Osteocyte (in vitro differentiated cells): ENCODE results near the gene C1QTNF2. TPM values are rescaled to one million over a fixed set of nuclear protein-coding genes. Genes with fewer than 3 reads are reported as not detected.
"Not testable (repeated sequence)": the region's sequence is repeated elsewhere in the genome, so short reads cannot be mapped to it uniquely, and the experiment has no call there.

ENCODE experiments used
- DNase-seq: peaks from one replicate; pipeline ENCODE4 v3.0.0; 2021; ENCODE audit warnings: mixed read lengths; ENCODE audit not compliant: unreplicated experiment; ENCODE audit errors: extremely low spot score
- H3K27ac Mint-ChIP-seq: one replicate; pipeline ENCODE4 v1.8.0; 2021; ENCODE audit warnings: mild to moderate bottlenecking, mixed read lengths; ENCODE audit not compliant: unreplicated experiment
- H3K27me3 Mint-ChIP-seq: one replicate; pipeline ENCODE4 v1.8.0; 2021; ENCODE audit warnings: mixed read lengths; ENCODE audit not compliant: unreplicated experiment
- H3K36me3 Mint-ChIP-seq: one replicate; pipeline ENCODE4 v1.8.0; 2021; ENCODE audit warnings: mixed read lengths; ENCODE audit not compliant: unreplicated experiment
- H3K4me1 Mint-ChIP-seq: one replicate; pipeline ENCODE4 v1.8.0; 2021; ENCODE audit warnings: mixed read lengths; ENCODE audit not compliant: unreplicated experiment
- H3K4me3 Mint-ChIP-seq: one replicate; pipeline ENCODE4 v1.8.0; 2021; ENCODE audit warnings: mild to moderate bottlenecking, moderate library complexity, mixed read lengths; ENCODE audit not compliant: unreplicated experiment
- H3K9me3 Mint-ChIP-seq: one replicate; pipeline ENCODE4 v1.8.0; 2021; ENCODE audit warnings: mixed read lengths; ENCODE audit not compliant: unreplicated experiment
- total RNA-seq: library from RNA; stranded (reverse); gene quantifications from 2 replicates; pipeline ENCODE4 v1.2.1, GENCODE V29; 2021
- TF ChIP-seq, protein P1 (sequence below): fragments of 200-600 bp; sonication (generic); IDR thresholded peaks from 2 replicates; pipeline ENCODE4 v1.5.0; 2021; ENCODE audit warnings: antibody characterized with exemption, mild to moderate bottlenecking, moderate library complexity

The C1QTNF2 gene
- total RNA-seq, 1 donor from 2014 or later = 0.19 TPM

DNA sequence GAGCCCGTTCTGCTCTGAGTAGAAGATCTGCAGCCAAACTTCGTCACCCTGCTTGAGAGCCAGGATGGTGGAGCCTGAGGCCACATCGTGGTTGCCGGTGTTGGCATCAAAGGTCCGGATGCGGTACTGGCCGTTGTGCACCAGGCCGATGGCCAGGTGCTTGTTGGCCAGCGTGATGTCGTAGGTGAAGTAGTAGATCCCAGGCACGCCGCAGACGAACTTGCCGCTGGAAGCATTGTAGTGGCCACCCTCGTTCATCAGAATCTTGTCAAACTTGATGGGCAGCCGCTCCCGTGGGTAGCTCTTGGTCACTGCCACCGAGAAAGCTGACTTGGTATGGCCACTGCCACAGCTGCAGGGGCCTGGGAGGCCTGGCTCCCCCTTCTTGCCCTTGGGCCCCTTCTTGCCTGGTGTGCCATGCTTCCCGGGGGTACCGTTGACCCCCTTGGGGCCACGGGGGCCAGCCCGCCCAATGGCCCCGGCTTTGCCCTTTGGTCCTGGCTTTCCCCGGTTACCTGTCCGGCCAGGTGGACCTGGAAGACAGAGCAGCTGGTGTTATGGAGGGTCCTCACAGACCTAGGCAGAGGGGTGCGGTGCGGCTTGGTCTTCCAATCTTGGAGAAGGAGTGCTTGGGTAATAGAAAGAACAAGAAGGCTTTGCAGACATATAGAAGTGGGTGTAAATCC is 21.0 kb downstream of the C1QTNF2 start:
- no peaks in the 10 kb centered on the region for H3K36me3 Mint-ChIP-seq
- TF ChIP-seq, protein P1, sequence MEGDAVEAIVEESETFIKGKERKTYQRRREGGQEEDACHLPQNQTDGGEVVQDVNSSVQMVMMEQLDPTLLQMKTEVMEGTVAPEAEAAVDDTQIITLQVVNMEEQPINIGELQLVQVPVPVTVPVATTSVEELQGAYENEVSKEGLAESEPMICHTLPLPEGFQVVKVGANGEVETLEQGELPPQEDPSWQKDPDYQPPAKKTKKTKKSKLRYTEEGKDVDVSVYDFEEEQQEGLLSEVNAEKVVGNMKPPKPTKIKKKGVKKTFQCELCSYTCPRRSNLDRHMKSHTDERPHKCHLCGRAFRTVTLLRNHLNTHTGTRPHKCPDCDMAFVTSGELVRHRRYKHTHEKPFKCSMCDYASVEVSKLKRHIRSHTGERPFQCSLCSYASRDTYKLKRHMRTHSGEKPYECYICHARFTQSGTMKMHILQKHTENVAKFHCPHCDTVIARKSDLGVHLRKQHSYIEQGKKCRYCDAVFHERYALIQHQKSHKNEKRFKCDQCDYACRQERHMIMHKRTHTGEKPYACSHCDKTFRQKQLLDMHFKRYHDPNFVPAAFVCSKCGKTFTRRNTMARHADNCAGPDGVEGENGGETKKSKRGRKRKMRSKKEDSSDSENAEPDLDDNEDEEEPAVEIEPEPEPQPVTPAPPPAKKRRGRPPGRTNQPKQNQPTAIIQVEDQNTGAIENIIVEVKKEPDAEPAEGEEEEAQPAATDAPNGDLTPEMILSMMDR = no peak
- no peak overlapping the region for H3K27ac Mint-ChIP-seq
- no peaks in the 10 kb centered on the region for H3K27me3 Mint-ChIP-seq
- no peak overlapping the region for H3K4me3 Mint-ChIP-seq
- DNase-seq = no peak
- H3K9me3 Mint-ChIP-seq = no peaks in the 10 kb centered on the region
- H3K4me1 Mint-ChIP-seq = peaks cover 2% of the 10 kb centered on the region

DNA sequence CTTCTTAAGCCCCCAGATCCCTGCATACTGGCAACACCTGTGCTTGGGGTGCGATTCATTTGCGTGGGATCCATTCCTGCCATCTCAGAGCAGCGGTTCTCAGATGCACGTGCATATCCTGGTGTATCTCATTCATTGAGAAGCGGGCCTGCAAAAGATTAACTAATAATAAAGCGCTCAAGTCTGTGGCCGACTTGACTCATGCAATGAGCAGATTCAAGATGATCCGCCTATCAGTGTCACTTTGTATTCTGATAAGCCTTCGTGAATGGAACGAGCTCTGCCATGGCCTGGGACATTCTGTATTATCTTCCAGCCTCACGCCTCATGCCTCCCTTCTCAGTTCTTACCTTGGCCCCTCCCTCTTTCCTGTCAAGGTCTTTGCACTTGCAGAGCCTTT is 22.3 kb downstream of the C1QTNF2 start:
- no peak for DNase-seq
- Mint-ChIP-seq H3K4me1 (peaks cover 2% of the 10 kb centered on the region), H3K27ac (no peak overlapping the region), H3K36me3 (no peaks in the 10 kb centered on the region), H3K4me3 (no peak overlapping the region), H3K27me3 (no peaks in the 10 kb centered on the region), H3K9me3 (no peaks in the 10 kb centered on the region)
- TF ChIP-seq, protein P1 = no peak

DNA sequence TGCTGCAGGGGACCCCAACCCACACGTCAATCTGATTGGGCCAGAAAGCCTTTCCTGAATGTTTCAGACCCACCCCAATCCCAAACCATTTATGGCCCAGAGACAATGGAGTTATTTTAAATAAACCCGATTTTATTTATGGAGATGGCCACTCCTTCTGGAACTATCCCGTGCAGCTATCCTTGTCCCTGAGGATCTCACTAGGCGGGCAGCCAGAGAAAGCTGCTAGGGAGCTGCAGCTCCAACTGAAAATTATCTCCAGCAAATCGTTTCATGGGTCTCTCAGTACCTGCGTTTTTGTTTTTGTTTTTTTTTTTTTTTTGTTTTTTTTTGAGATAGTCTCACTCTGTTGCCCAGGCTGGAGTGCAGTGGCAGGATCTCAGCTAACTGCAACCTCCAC is 23.0 kb downstream of the C1QTNF2 start:
- no peaks in the 10 kb centered on the region for H3K9me3 Mint-ChIP-seq
- no peak overlapping the region for H3K27ac Mint-ChIP-seq
- H3K4me3 Mint-ChIP-seq = no peak overlapping the region
- peaks cover 2% of the 10 kb centered on the region for H3K4me1 Mint-ChIP-seq
- H3K36me3 Mint-ChIP-seq = no peaks in the 10 kb centered on the region
- no peaks in the 10 kb centered on the region for H3K27me3 Mint-ChIP-seq
- TF ChIP-seq, protein P1 = no peak
- no peak for DNase-seq

DNA sequence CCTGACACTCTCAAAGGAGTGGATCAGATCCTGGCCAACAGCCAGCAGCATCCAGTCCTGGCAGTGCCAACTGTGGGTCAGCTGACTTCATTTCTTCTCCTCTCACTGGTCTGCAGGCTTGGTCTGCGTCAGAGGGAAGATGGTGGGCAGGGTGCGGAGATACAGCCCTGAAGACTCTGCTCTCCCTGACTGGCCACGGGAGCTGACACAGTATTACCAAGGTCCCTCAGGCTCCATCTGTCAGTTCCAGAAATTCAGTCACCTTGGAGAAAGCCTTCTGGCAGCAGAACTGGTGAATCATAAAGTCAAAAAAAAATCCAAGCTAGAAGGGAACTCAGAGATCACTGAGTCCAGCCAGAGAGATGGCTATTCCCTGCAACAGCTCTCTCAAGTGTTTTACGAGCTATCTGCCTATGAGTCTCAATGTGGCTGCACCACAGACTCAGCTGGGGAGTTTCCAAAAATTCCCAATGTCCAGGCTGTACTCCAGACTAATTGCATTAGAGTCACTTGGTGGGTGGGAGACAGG is 27.9 kb downstream of the C1QTNF2 start:
- no peaks in the 10 kb centered on the region for H3K36me3 Mint-ChIP-seq
- no peaks in the 10 kb centered on the region for H3K9me3 Mint-ChIP-seq
- TF ChIP-seq, protein P1 = no peak
- H3K4me3 Mint-ChIP-seq = no peak overlapping the region
- peaks cover 2% of the 10 kb centered on the region for H3K4me1 Mint-ChIP-seq
- no peak for DNase-seq
- H3K27me3 Mint-ChIP-seq = no peaks in the 10 kb centered on the region
- no peak overlapping the region for H3K27ac Mint-ChIP-seq

DNA sequence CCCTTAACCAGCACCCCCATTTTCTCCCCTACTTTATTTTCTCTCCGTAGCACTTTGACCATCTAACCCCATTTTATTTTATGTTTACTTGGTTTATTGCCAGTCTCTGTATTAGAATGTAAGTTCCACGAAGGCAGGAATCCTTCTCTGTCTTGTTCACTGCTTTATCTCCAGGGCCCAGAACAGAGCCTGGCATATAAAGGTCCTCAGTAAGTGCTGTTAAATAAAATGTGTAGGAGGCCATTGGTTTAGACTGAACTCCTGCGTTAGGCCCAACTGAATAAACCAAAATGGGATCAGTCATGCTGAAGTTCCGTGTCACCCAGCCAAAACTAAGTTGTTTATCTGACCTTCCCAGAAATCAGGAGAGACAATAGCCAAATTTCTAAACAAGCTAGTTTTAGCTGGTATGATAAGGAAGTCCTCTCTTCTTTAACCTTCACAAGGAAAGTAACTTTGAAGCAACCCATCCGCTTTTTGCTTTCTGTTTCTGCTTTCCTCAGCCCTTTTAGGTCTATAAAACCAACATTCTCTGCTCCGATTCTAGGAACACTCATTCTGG is 29.0 kb downstream of the C1QTNF2 start:
- no peak for DNase-seq
- Mint-ChIP-seq H3K36me3 (no peaks in the 10 kb centered on the region), H3K27ac (no peak overlapping the region), H3K4me1 (peaks cover 2% of the 10 kb centered on the region), H3K27me3 (no peaks in the 10 kb centered on the region), H3K9me3 (no peaks in the 10 kb centered on the region), H3K4me3 (no peak overlapping the region)
- TF ChIP-seq, protein P1 = no peak

DNA sequence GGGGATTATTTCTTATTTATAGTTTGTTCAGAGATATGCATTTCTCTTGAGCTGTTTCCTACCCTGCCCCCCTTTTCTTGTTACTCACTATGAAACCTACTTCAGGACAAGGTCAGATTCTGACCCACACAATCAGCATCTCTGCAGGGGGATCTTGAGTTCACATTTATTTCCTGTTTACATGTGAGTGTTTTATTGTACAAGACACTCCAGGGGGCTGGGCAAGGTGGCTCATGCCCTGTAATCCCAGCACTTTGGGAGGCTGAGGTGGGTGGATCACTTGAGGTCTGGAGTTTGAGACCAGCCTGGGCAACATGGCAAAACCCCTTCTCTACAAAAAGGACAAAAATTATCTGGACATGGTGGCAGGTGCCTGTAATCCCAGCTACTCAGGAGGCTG is 29.9 kb downstream of the C1QTNF2 start:
- not testable (repeated sequence) for H3K27ac Mint-ChIP-seq, H3K4me1 Mint-ChIP-seq, H3K27me3 Mint-ChIP-seq, H3K36me3 Mint-ChIP-seq, H3K9me3 Mint-ChIP-seq, DNase-seq, H3K4me3 Mint-ChIP-seq
